HCT116 (cell line): ENCODE data around the gene EIF2B2. TPM values are rescaled to one million over a fixed set of nuclear protein-coding genes. Genes with fewer than 3 reads are reported as not detected.

ENCODE experiments used
- ATAC-seq: fragments of 200-7000 bp; cut with Tn5 transposase; 2 replicates; pipeline ENCODE4 v1.9.1; 2020; ENCODE audit warnings: mild to moderate bottlenecking, moderate library complexity
- BruUV-seq: library from RNA; stranded (reverse); fragments of 400-500 nt; replicated peaks from 2 replicates; lab custom pipeline; 2021; lab: Mats Ljungman, UMichigan
- CTCF ChIA-PET: fragments of 300-600 bp; sonication (Branson Sonifier 250); formaldehyde crosslinking; loops from one replicate; lab custom pipeline; 2021; ENCODE audit warnings: antibody characterized with exemption; lab: Charles Lee
- POLR2A ChIA-PET: fragments of 300-600, 350-600 bp; sonication (Branson Sonifier 250); formaldehyde crosslinking; loops from one replicate; lab custom pipeline; 2021; ENCODE audit warnings: antibody characterized with exemption; lab: Charles Lee
- RAD21 ChIA-PET, 2 experiments: fragments of 300-600 bp; sonication (Branson Sonifier 250); formaldehyde crosslinking; loops; one replicate each; lab custom pipeline; 2023; ENCODE audit warnings: low total read pairs in 2 of 2; ENCODE audit not compliant: uncharacterized antibody in 2 of 2, unreplicated experiment in 2 of 2, low non-redundant PET in 1 of 2; lab: Charles Lee
- DNase-seq: peaks from one replicate; pipeline ENCODE4 v3.0.0-alpha.2; 2010; ENCODE audit warnings: low read depth, low spot score
- H2AFZ ChIP-seq: fragments of 200-600 bp; shearing (Covaris generic), sonication (generic); 2 replicates; pipeline ENCODE4 v1.6.1; 2017; ENCODE audit warnings: low read depth, mixed run types, mixed read lengths, antibody characterized with exemption, low read length; ENCODE audit not compliant: poor library complexity, severe bottlenecking
- H3K27ac ChIP-seq: 2 replicates; pipeline ENCODE4 v1.5.1; 2012; ENCODE audit warnings: low read depth, low read length
- H3K27me3 ChIP-seq: fragments of 200-600 bp; sonication (generic); 2 replicates; pipeline ENCODE4 v1.6.1; 2016; ENCODE audit warnings: mixed run types, low read length, mixed read lengths; ENCODE audit not compliant: insufficient read depth
- H3K36me3 ChIP-seq, 2 experiments: fragments of 200-500 bp in 1 of 2; fragments of 200-600 bp in 1 of 2; sonication (Bioruptor generic) in 1 of 2; sonication (generic) in 1 of 2; 2 replicates each; pipeline versions ENCODE4 v1.5.1 to v1.6.1; 2014 to 2016; ENCODE audit warnings: low read length in 2 of 2, inconsistent platforms in 1 of 2, mixed read lengths in 1 of 2, mixed run types in 1 of 2; ENCODE audit not compliant: insufficient read depth in 2 of 2, control insufficient read depth in 1 of 2
- H3K4me1 ChIP-seq, 2 experiments: fragments of 200-600 bp in 1 of 2; sonication (generic) in 1 of 2; 2 replicates each; pipeline versions ENCODE4 v1.5.1 to v1.6.1; 2012 to 2017; ENCODE audit warnings: low read length in 2 of 2, inconsistent platforms in 1 of 2, mild to moderate bottlenecking in 1 of 2, mixed read lengths in 1 of 2, mixed run types in 1 of 2, moderate library complexity in 1 of 2; ENCODE audit not compliant: insufficient read depth in 2 of 2, control insufficient read depth in 1 of 2
- H3K4me2 ChIP-seq: fragments of 200-600 bp; sonication (generic); 2 replicates; pipeline ENCODE4 v1.6.1; 2017; ENCODE audit warnings: mixed run types, low read length, mixed read lengths
- H3K4me3 ChIP-seq, 2 experiments: fragments of 200-600 bp in 1 of 2; sonication (generic) in 1 of 2; replicated peaks in 1 of 2; 2 replicates each; pipeline ENCODE4 v1.5.1; 2011 to 2016; ENCODE audit warnings: low read length in 2 of 2, control low read depth in 1 of 2, low read depth in 1 of 2, mild to moderate bottlenecking in 1 of 2, mixed read lengths in 1 of 2, mixed run types in 1 of 2
- H3K79me2 ChIP-seq: fragments of 200-600 bp; sonication (generic); 2 replicates; pipeline ENCODE4 v1.6.1; 2017; ENCODE audit warnings: mild to moderate bottlenecking, mixed run types, low read length, moderate library complexity, mixed read lengths; ENCODE audit not compliant: insufficient read depth
- H3K9ac ChIP-seq: fragments of 200-600 bp; sonication (generic); 2 replicates; pipeline ENCODE4 v1.6.1; 2016; ENCODE audit warnings: low read length, mixed read lengths
- H3K9me2 ChIP-seq: fragments of 200-600 bp; sonication (generic), shearing (Covaris generic); 2 replicates; pipeline ENCODE4 v1.6.1; 2017; ENCODE audit warnings: mixed run types, mild to moderate bottlenecking, moderate library complexity; ENCODE audit not compliant: insufficient read depth
- H3K9me3 ChIP-seq, 2 experiments: fragments of 200-500 bp in 1 of 2; fragments of 200-600 bp in 1 of 2; sonication (Bioruptor generic) in 1 of 2; sonication (generic) in 1 of 2; 2 replicates each; pipeline ENCODE4 v1.6.1; 2014 to 2017; ENCODE audit warnings: low read length in 2 of 2, mixed read lengths in 2 of 2, inconsistent platforms in 1 of 2, low read depth in 1 of 2, mild to moderate bottlenecking in 1 of 2, mixed run types in 1 of 2, moderate library complexity in 1 of 2; ENCODE audit not compliant: control insufficient read depth in 1 of 2, insufficient read depth in 1 of 2
- H4K20me1 ChIP-seq: fragments of 200-600 bp; sonication (generic), shearing (Covaris generic); 2 replicates; pipeline ENCODE4 v1.6.1; 2017; ENCODE audit warnings: mixed run types, mild to moderate bottlenecking, moderate library complexity; ENCODE audit not compliant: insufficient read depth
- ELF1 ChIP-seq: IDR thresholded peaks from 2 replicates; pipeline ENCODE4 v1.6.1; 2012; ENCODE audit warnings: low read depth, borderline replicate concordance
- EZH2 ChIP-seq: fragments of 200-600 bp; sonication (generic); IDR thresholded peaks from 2 replicates; pipeline ENCODE4 v1.6.1; 2017; ENCODE audit warnings: antibody characterized with exemption, mixed run types
- FOSL1 ChIP-seq: IDR thresholded peaks from 2 replicates; pipeline ENCODE4 v1.6.1; 2012; ENCODE audit warnings: low read depth
- JUND ChIP-seq: IDR thresholded peaks from 2 replicates; pipeline ENCODE4 v1.6.1; 2012
- POLR2A ChIP-seq: IDR thresholded peaks from 2 replicates; pipeline ENCODE4 v1.7.0; 2011; ENCODE audit warnings: borderline replicate concordance; ENCODE audit not compliant: insufficient read depth, insufficient read length; ENCODE audit errors: extremely low read depth
- RAD21 ChIP-seq: IDR thresholded peaks from 2 replicates; pipeline ENCODE4 v1.6.1; 2012; ENCODE audit warnings: low read depth, mild to moderate bottlenecking
- REST ChIP-seq: IDR thresholded peaks from 2 replicates; pipeline ENCODE4 v1.6.1; 2012; ENCODE audit warnings: low read depth
- YY1 ChIP-seq: IDR thresholded peaks from 2 replicates; pipeline ENCODE4 v1.6.1; 2011; ENCODE audit warnings: low read length, low read depth, moderate library complexity, mild to moderate bottlenecking; ENCODE audit not compliant: insufficient replicate concordance; ENCODE audit errors: extremely low read depth
- intact Hi-C: fragments of 100-400 bp; cut with micrococcal nuclease; formaldehyde crosslinking; loops from 2 replicates; pipeline ENCODE4 v1.10.0; 2022
- total RNA-seq: library from RNA; stranded (reverse); gene quantifications from one replicate; pipeline ENCODE4 v1.2.1, GENCODE V29; 2021; ENCODE audit not compliant: unreplicated experiment

EIF2B2 gene
- total RNA-seq, 1 experiment from 2014 or later: 54.8 TPM

- no peak overlapping the region for H3K4me3 ChIP-seq
- no peak overlapping the region for H3K27ac ChIP-seq
- H3K4me1 ChIP-seq: peaks cover 7 to 16% of the 10 kb centered on the region in 2 experiments
- CTCF ChIA-PET: no interaction called here
- intact Hi-C loops: no loop called here
- TSS peak; percentile 4 for BruUV-seq
- no peak for TF ChIP-seq JUND
- no peak for TF ChIP-seq ELF1
- TF ChIP-seq POLR2A: no peak
- no peak for TF ChIP-seq REST
- no peak for TF ChIP-seq FOSL1
- TF ChIP-seq RAD21: no peak
- no peak for TF ChIP-seq EZH2
- TF ChIP-seq YY1: no peak
- RAD21 ChIA-PET: no interaction called here
- no peaks in the 10 kb centered on the region for H3K9me3 ChIP-seq
- no peaks in the 10 kb centered on the region for H3K9me2 ChIP-seq
- H3K4me2 ChIP-seq: no peak overlapping the region
- DNase-seq (no peak), ATAC-seq (no peak)
- H3K79me2 ChIP-seq: peaks cover 21% of the 10 kb centered on the region
- H2AFZ ChIP-seq: no peak overlapping the region
- no peak overlapping the region for H3K9ac ChIP-seq
- POLR2A ChIA-PET: no interaction called here
- H4K20me1 ChIP-seq: no peaks in the 10 kb centered on the region
- peaks cover 19 to 34% of the 10 kb centered on the region in 2 experiments; a peak in 3 of 4 replicates for H3K36me3 ChIP-seq
- no peaks in the 10 kb centered on the region for H3K27me3 ChIP-seq
These were observed 2.6 kb downstream of the EIF2B2 start for GRCh38 chr14:75005357-75005756.
